Vagina (tissue), 2 donors: ENCODE results near the gene TOPORS. TPM values are rescaled to one million over a fixed set of nuclear protein-coding genes. Genes with fewer than 3 reads are reported as not detected.

Source experiments
- DNase-seq, 2 donors: peaks; one replicate each; pipeline ENCODE4 v3.0.0-alpha.2; 2017; ENCODE audit errors: extremely low spot score in 2 of 2
- H3K27ac ChIP-seq: fragments of 200-600 bp; sonication (generic); one replicate; pipeline ENCODE4 v1.5.1; 2019
- H3K27me3 ChIP-seq: fragments of 200-600 bp; sonication (generic); one replicate; pipeline ENCODE4 v1.5.1; 2019
- H3K36me3 ChIP-seq, 2 donors: fragments of 200-600 bp; sonication (generic); one replicate each; pipeline ENCODE4 v1.5.1; 2017 to 2019
- H3K4me1 ChIP-seq: fragments of 200-600 bp; sonication (generic); one replicate; pipeline ENCODE4 v1.5.1; 2019
- H3K4me3 ChIP-seq, 2 donors: fragments of 200-600 bp; sonication (generic); 1 replicate in 1 of 2; 2 replicates in 1 of 2; pipeline ENCODE4 v1.5.1; 2016 to 2019
- H3K9me3 ChIP-seq: fragments of 200-600 bp; sonication (generic); one replicate; pipeline ENCODE4 v1.5.1; 2019
- POLR2A ChIP-seq, 2 donors: fragments of 450-650 bp; IDR thresholded peaks; one replicate each; pipeline ENCODE4 v1.6.1; 2017; ENCODE audit warnings: antibody characterized with exemption in 2 of 2, mild to moderate bottlenecking in 2 of 2, moderate library complexity in 2 of 2
- POLR2AphosphoS5 ChIP-seq, 2 donors: sonication (generic); formaldehyde crosslinking; IDR thresholded peaks; one replicate each; pipeline ENCODE4 v1.9.0; 2017; ENCODE audit warnings: antibody characterized with exemption in 2 of 2, mild to moderate bottlenecking in 2 of 2, low read depth in 1 of 2; ENCODE audit not compliant: insufficient read depth in 1 of 2
- intact Hi-C: fragments of 100-400 bp; cut with DNase I; formaldehyde crosslinking; loops from one replicate; pipeline ENCODE4 v1.15.1; 2023
- total RNA-seq: library from RNA; depleted of rRNA; stranded (reverse); fragments of >200 nt; gene quantifications from one replicate; pipeline ENCODE4 v1.2.3, GENCODE V29; 2016
- TF ChIP-seq, protein P1 (sequence below), 3 experiments: fragments of 450-650 bp in 2 of 3; fragments of 200-600 bp in 1 of 3; sonication (generic) in 1 of 3; IDR thresholded peaks; one replicate each; pipeline ENCODE4 v1.5.1; 2017 to 2019; ENCODE audit warnings: antibody characterized with exemption in 3 of 3, mild to moderate bottlenecking in 2 of 3, moderate library complexity in 2 of 3

TOPORS gene
- total RNA-seq, 1 donor from 2014 or later = 18.4 TPM

DNA sequence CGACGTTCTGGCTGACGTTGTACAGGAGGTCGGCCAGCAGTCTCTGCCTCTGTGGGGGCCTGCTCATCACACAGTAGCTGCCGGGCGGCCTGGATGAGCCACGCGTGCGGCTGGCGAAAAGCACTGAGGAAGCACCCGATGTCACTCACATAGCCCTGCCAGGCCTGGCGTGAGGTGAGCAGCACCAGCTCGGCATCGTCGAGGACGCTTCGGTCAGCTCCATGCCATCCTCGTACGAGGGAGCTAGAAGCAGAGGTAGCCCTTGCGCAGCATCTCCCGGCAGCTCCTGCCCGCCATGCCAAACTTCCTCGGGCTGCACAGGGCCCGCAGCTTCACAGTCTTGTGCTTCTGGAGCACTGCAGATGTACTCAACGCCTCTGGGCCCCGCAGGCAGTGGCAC lies 14.4 kb upstream of the TOPORS start:
- TF ChIP-seq, protein P1, sequence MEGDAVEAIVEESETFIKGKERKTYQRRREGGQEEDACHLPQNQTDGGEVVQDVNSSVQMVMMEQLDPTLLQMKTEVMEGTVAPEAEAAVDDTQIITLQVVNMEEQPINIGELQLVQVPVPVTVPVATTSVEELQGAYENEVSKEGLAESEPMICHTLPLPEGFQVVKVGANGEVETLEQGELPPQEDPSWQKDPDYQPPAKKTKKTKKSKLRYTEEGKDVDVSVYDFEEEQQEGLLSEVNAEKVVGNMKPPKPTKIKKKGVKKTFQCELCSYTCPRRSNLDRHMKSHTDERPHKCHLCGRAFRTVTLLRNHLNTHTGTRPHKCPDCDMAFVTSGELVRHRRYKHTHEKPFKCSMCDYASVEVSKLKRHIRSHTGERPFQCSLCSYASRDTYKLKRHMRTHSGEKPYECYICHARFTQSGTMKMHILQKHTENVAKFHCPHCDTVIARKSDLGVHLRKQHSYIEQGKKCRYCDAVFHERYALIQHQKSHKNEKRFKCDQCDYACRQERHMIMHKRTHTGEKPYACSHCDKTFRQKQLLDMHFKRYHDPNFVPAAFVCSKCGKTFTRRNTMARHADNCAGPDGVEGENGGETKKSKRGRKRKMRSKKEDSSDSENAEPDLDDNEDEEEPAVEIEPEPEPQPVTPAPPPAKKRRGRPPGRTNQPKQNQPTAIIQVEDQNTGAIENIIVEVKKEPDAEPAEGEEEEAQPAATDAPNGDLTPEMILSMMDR (IDR thresholded peaks at IDR 0.05) = no peak
- TF ChIP-seq POLR2A (IDR thresholded peaks at IDR 0.05) (no peak), POLR2AphosphoS5 (IDR thresholded peaks at IDR 0.05; ENCODE audit: insufficient read depth in 1 of 2, low read depth in 1 of 2) (no peak)
- no peak for DNase-seq
- H3K4me3 ChIP-seq = no peak overlapping the region
- H3K4me1 ChIP-seq = peaks cover 11% of the 10 kb centered on the region
- H3K27me3 ChIP-seq = no peaks in the 10 kb centered on the region
- no peaks in the 10 kb centered on the region for H3K9me3 ChIP-seq
- intact Hi-C loops = no loop called here
- H3K27ac ChIP-seq = no peak overlapping the region
- peaks cover 0 to 15% of the 10 kb centered on the region in 2 donors for H3K36me3 ChIP-seq

DNA sequence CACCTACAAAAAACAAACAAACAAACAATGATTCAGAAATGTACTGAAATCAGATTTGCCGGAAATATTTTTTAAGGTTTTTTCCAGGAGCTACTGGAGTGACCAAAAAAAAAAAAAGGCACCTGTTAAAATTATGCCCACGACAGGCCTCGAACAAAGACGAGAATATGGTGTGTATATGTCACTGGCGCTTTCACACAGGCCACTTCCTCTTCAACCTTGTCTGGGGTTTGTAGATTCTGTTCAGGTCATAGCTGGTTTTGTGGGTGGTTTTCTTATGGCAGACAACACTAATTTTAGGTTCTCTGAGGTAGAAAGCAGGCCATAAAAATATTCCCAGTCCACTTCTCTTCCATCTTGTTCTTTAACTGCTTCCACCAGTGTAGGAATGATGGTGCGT lies 13.6 kb upstream of the TOPORS start:
- no peak for DNase-seq
- Histone ChIP-seq H3K27ac (no peak overlapping the region), H3K27me3 (no peaks in the 10 kb centered on the region), H3K4me1 (peaks cover 3% of the 10 kb centered on the region), H3K36me3 (peaks cover 0 to 15% of the 10 kb centered on the region in 2 donors), H3K4me3 (no peak overlapping the region), H3K9me3 (no peaks in the 10 kb centered on the region)
- intact Hi-C loops = no loop called here
- no peak for TF ChIP-seq POLR2AphosphoS5 (IDR thresholded peaks at IDR 0.05; ENCODE audit: insufficient read depth in 1 of 2, low read depth in 1 of 2)
- TF ChIP-seq, protein P1 (IDR thresholded peaks at IDR 0.05) = no peak
- no peak for TF ChIP-seq POLR2A (IDR thresholded peaks at IDR 0.05)

- intact Hi-C loops = no loop called here
These were observed 6.1 kb upstream of the TOPORS start for GRCh38 chr9:32558408-32558934.

GRCh38 chr9:32554591-32554990 lies 2.2 kb upstream of the TOPORS start:
- H3K9me3 ChIP-seq = no peaks in the 10 kb centered on the region
- no peaks in the 10 kb centered on the region for H3K27me3 ChIP-seq
- no peak overlapping the region for H3K27ac ChIP-seq
- no peaks in the 10 kb centered on the region for H3K36me3 ChIP-seq
- H3K4me3 ChIP-seq = no peak overlapping the region
- no peak for DNase-seq
- TF ChIP-seq POLR2A (IDR thresholded peaks at IDR 0.05) (no peak), POLR2AphosphoS5 (IDR thresholded peaks at IDR 0.05; ENCODE audit: insufficient read depth in 1 of 2, low read depth in 1 of 2) (no peak)
- TF ChIP-seq, protein P1 (IDR thresholded peaks at IDR 0.05) = no peak
- peaks cover 19% of the 10 kb centered on the region for H3K4me1 ChIP-seq
- intact Hi-C loops = no loop called here

More at GRCh38 chr9:32558408-32558934, 6.1 kb upstream of the TOPORS start:
- H3K4me3 ChIP-seq = no peak overlapping the region
- H3K27ac ChIP-seq = no peak overlapping the region
- H3K36me3 ChIP-seq = no peaks in the 10 kb centered on the region
- no peaks in the 10 kb centered on the region for H3K9me3 ChIP-seq
- H3K27me3 ChIP-seq = no peaks in the 10 kb centered on the region
- TF ChIP-seq POLR2A (IDR thresholded peaks at IDR 0.05) (no peak), POLR2AphosphoS5 (IDR thresholded peaks at IDR 0.05; ENCODE audit: insufficient read depth in 1 of 2, low read depth in 1 of 2) (no peak)
- TF ChIP-seq, protein P1 (IDR thresholded peaks at IDR 0.05) = no peak
- no peak for DNase-seq
- peaks cover under 1% of the 10 kb centered on the region for H3K4me1 ChIP-seq

GRCh38 chr9:32554107-32554506 lies 1.7 kb upstream of the TOPORS start:
- DNase-seq = no peak

More at GRCh38 chr9:32554107-32554506, 1.7 kb upstream of the TOPORS start:
- no peak overlapping the region for H3K27ac ChIP-seq
- H3K9me3 ChIP-seq = no peaks in the 10 kb centered on the region
- intact Hi-C loops = no loop called here
- peaks cover 24% of the 10 kb centered on the region for H3K4me1 ChIP-seq
- no peaks in the 10 kb centered on the region for H3K27me3 ChIP-seq
- H3K4me3 ChIP-seq = no peak overlapping the region
- H3K36me3 ChIP-seq = no peaks in the 10 kb centered on the region
- TF ChIP-seq, protein P1 (IDR thresholded peaks at IDR 0.05) = no peak
- TF ChIP-seq POLR2AphosphoS5 (IDR thresholded peaks at IDR 0.05; ENCODE audit: insufficient read depth in 1 of 2, low read depth in 1 of 2) (no peak), POLR2A (IDR thresholded peaks at IDR 0.05) (no peak)
